Measurements from ENCODE around the gene FGFBP3.

- no peak for TF ChIP-seq CTCF (optimal IDR thresholded peaks at IDR 0.05 in 1 of 3, IDR thresholded peaks at IDR 0.05 in 1 of 3, conservative IDR thresholded peaks at IDR 0.05 in 1 of 3; ENCODE audit: extremely low read depth in 1 of 3, insufficient read depth in 2 of 3, low read length in 3 of 3)
- no peak for TF ChIP-seq EZH2 (IDR thresholded peaks at IDR 0.05; ENCODE audit: low read length)
These were observed 35.8 kb upstream of the FGFBP3 start for GRCh38 chr10:91944880-91945630.
